ENCODE data around the gene SLC38A10. TPM values are rescaled to one million over a fixed set of nuclear protein-coding genes. Genes with fewer than 3 reads are reported as not detected.

SLC38A10 gene
- total and polyA plus RNA-seq, 10 of the 15 experiments (the other 5 are each of a cell fraction or from before 2014, with no cell fraction given) = 0.52 to 67.9 (median 22.1) TPM

GRCh38 chr17:81238815-81239713 is 56.0 kb downstream of the SLC38A10 start, which contains the start of the genes NDUFAF8 and TEPSIN (continued):
- TF ChIP-seq CREB1 (IDR thresholded peaks at IDR 0.05; ENCODE audit: low read depth) (peak; percentile 74), ZBTB33 (IDR thresholded peaks at IDR 0.05) (no peak), SMC3 (IDR thresholded peaks at IDR 0.05; ENCODE audit: borderline replicate concordance, low read length) (no peak), KAT2A (conservative IDR thresholded peaks at IDR 0.05; ENCODE audit: control insufficient read depth, low read depth, low read length) (no peak), GATAD2B (conservative IDR thresholded peaks at IDR 0.05; ENCODE audit: low read depth) (peak; percentile 54), ZSCAN29 (IDR thresholded peaks at IDR 0.05) (no peak), IKZF1 (conservative IDR thresholded peaks at IDR 0.05) (peak; percentile 94), NKRF (conservative IDR thresholded peaks at IDR 0.05) (peak; percentile 69), SUZ12 (IDR thresholded peaks at IDR 0.05; ENCODE audit: unreplicated experiment) (no peak), HCFC1 (IDR thresholded peaks at IDR 0.05; ENCODE audit: low read length) (peak; percentile 77), CHD2 (IDR thresholded peaks at IDR 0.05; ENCODE audit: borderline replicate concordance, low read depth, low read length) (peak; percentile 98), YY1 (IDR thresholded peaks at IDR 0.05; ENCODE audit: low read depth, low read length) (peak; percentile 95), ZNF384 (IDR thresholded peaks at IDR 0.05; ENCODE audit: borderline replicate concordance, low read depth, low read length) (no peak), BCL11A (IDR thresholded peaks at IDR 0.05; ENCODE audit: low read depth, low read length) (no peak), BRCA1 (IDR thresholded peaks at IDR 0.05; ENCODE audit: low read depth, low read length) (no peak), NRF1 (conservative IDR thresholded peaks at IDR 0.05; ENCODE audit: low read depth, low read length) (no peak; the same call in 1 of the 2 replicates), PAX8 (IDR thresholded peaks at IDR 0.05) (no peak), NR2C1 (IDR thresholded peaks at IDR 0.05) (peak; percentile 93), CEBPB (IDR thresholded peaks at IDR 0.05; ENCODE audit: borderline replicate concordance in 1 of 2, low read depth in 2 of 2, low read length in 2 of 2) (no peak), KDM1A (IDR thresholded peaks at IDR 0.05; ENCODE audit: borderline replicate concordance) (no peak), MEF2A (IDR thresholded peaks at IDR 0.05; ENCODE audit: insufficient read depth, low read depth, low read length) (no peak), POLR2AphosphoS2 (IDR thresholded peaks at IDR 0.05; ENCODE audit: low read depth, low read length) (peak; percentile 63; the same call in 1 of the 2 replicates)
- TF ChIP-seq, protein P1, sequence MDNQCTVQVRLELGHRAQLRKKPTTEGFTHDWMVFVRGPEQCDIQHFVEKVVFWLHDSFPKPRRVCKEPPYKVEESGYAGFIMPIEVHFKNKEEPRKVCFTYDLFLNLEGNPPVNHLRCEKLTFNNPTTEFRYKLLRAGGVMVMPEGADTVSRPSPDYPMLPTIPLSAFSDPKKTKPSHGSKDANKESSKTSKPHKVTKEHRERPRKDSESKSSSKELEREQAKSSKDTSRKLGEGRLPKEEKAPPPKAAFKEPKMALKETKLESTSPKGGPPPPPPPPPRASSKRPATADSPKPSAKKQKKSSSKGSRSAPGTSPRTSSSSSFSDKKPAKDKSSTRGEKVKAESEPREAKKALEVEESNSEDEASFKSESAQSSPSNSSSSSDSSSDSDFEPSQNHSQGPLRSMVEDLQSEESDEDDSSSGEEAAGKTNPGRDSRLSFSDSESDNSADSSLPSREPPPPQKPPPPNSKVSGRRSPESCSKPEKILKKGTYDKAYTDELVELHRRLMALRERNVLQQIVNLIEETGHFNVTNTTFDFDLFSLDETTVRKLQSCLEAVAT (IDR thresholded peaks at IDR 0.05) = no peak
- TF ChIP-seq, protein P2, sequence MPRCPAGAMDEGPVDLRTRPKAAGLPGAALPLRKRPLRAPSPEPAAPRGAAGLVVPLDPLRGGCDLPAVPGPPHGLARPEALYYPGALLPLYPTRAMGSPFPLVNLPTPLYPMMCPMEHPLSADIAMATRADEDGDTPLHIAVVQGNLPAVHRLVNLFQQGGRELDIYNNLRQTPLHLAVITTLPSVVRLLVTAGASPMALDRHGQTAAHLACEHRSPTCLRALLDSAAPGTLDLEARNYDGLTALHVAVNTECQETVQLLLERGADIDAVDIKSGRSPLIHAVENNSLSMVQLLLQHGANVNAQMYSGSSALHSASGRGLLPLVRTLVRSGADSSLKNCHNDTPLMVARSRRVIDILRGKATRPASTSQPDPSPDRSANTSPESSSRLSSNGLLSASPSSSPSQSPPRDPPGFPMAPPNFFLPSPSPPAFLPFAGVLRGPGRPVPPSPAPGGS (IDR thresholded peaks at IDR 0.05; ENCODE audit: borderline replicate concordance, insufficient read depth, low read depth, low read length, poor library complexity, severe bottlenecking) = no peak
